Stimulated activated CD4-positive, alpha-beta T cell treated with anti-CD3 and anti-CD28 coated beads, Interleukin-2, amount 100 ng/mL, for 48 hours (primary cell): ENCODE measurements around the gene ST8SIA6.
A peak's percentile ranks its signal among the peaks of the same experiment; 100 is the strongest.
"Not testable (repeated sequence)": the region's sequence is repeated elsewhere in the genome, so short reads cannot be mapped to it uniquely, and the experiment has no call there.

Experiments
- DNase-seq, 2 donors: peaks; one replicate each; pipeline ENCODE4 v3.0.0-alpha.2; 2020

Gene ST8SIA6, protein sequence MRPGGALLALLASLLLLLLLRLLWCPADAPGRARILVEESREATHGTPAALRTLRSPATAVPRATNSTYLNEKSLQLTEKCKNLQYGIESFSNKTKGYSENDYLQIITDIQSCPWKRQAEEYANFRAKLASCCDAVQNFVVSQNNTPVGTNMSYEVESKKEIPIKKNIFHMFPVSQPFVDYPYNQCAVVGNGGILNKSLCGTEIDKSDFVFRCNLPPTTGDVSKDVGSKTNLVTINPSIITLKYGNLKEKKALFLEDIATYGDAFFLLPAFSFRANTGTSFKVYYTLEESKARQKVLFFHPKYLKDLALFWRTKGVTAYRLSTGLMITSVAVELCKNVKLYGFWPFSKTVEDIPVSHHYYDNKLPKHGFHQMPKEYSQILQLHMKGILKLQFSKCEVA

GRCh38 chr10:17454161-17455014 is at the start of gene ST8SIA6:
Gene ST8SIA6, minus strand, starts transcription at chr10:17454595. Its CDS starts 340 bp downstream, at chr10:17454255.
- peak; percentile 25 to 38 for DNase-seq

GRCh38 chr10:17503795-17504194 is 49.4 kb upstream of the ST8SIA6 start:
- DNase-seq, result no peak

- no peak for DNase-seq
Observed at GRCh38 chr10:17502814-17503213, 48.4 kb upstream of the ST8SIA6 start.

- DNase-seq, result not testable (repeated sequence)
Observed at GRCh38 chr10:17499014-17499413, 44.6 kb upstream of the ST8SIA6 start.

DNA sequence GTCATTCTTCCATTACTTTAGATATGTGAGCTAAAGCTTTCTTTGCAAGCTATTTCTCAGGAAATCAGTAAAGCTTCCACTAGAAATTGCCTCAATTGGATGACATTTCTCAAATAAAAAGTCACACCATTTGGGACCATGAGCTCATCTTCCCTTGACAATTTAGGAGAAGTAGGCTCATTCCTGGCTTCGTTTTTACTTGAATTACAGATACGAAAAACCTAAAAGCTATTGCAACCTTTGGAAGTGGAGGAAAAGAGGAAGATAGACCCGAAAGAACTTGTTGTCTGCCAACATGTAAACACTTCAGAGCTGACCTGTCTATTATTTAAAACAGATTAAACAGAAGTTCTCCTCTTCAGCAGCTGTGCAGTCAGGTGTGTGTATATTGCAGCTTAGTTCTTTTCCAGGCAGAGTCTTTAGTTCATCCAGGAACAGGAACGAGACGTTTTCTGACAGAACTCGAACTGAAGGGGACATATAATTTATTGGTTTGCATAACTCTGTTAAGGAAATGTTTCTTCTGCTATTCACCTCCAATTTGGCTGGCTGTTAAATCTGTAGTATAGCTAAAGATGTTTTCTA is 43.1 kb upstream of the ST8SIA6 start:
- no peak for DNase-seq

GRCh38 chr10:17494626-17495260 is 40.3 kb upstream of the ST8SIA6 start:
- DNase-seq, result no peak

DNA sequence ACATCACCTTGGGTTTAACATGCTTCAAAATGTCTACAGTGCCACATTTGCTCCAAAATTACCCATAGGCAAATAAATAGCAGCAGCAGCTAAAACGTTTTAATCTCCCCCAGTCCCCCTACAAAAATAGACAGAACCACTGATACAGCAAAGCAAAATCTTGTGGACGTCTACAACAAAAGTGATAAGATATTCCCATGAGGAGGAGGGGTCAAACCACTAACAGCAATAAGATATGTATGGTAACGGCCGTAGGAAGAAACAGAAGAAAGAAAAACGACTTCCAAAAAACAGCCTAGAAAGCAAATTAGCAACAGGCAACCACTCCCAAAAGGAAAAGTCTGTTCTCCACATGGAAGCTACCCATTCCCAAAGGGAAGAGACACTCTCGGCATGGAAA is 34.5 kb upstream of the ST8SIA6 start:
- DNase-seq, result no peak

DNA sequence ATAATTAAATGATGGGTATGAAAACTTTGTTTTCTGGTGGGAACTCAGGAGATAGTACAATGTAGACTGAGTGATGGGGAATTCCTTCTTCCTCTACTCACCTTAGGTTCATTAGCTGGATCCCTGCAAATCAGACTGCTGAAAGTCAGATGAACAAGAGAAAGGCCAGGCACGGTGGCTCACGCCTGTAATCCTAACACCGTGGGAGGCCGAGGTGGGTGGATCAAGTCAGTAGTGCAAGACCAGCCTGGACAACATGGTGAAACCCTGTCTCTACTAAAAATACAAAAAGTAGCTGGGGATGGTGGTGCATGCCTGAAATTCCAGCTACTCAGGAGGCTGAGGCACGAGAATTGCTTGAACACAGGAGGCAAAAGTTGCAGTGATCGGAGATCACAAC is 28.7 kb upstream of the ST8SIA6 start:
- no peak for DNase-seq

DNA sequence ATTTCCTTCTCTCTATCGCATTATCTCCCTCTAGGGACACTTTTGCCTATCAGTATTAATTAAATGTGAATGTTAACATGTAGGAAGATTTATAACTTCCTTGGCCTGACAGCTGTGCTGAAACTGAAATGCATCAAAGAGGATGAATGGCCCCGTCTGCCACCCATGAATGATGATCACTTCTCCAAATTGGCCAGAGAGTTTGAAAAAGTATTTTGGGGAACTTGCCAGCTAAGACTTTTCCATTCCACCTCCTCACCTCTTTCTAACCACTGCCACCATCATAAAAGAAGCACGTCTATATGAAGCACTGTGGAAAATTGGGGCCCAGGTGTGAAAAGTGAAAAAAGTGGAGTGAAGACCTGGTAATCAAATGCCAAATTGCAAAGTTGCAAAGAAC is 25.4 kb upstream of the ST8SIA6 start:
- DNase-seq, result no peak

- DNase-seq, result no peak
Observed at GRCh38 chr10:17479015-17479615, 24.7 kb upstream of the ST8SIA6 start.

DNA sequence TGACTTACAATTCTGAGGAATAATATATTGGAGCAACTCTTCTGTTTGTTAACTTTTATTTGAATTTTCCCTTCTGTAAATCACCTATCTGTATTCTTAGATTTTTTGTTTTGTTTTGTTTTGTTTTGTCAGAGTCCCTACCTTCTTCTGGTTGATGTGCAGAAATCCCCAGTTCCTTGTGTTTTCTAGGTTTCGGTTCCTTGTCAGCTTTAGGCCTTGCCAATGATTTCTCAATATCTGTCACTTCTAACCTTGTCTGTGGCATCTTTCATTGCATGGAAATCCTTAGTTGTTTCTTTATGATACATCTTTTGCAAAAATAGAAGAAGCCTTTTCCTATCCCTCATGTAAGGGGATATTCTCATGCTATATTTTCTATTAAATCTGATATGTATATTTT is 21.7 kb upstream of the ST8SIA6 start:
- DNase-seq, result no peak

DNA sequence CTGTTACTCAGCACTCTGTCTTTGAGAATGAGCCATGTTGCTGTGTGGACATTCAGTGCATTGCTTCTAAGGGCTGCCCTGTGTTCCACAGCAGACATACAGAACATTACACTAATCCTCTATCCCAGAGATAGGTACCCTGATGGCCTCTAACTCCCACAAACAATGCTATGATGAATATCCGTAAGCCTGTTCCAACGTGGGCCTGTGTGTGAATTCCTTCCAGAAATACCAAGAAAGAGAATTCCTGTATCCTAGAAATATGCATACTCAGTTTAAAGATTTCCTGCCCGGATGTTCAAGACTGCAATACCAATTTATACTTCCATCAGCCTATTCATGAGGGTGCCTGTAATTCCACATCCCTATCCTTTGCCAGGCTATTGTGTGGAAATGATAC is 21.3 kb upstream of the ST8SIA6 start:
- no peak for DNase-seq

DNA sequence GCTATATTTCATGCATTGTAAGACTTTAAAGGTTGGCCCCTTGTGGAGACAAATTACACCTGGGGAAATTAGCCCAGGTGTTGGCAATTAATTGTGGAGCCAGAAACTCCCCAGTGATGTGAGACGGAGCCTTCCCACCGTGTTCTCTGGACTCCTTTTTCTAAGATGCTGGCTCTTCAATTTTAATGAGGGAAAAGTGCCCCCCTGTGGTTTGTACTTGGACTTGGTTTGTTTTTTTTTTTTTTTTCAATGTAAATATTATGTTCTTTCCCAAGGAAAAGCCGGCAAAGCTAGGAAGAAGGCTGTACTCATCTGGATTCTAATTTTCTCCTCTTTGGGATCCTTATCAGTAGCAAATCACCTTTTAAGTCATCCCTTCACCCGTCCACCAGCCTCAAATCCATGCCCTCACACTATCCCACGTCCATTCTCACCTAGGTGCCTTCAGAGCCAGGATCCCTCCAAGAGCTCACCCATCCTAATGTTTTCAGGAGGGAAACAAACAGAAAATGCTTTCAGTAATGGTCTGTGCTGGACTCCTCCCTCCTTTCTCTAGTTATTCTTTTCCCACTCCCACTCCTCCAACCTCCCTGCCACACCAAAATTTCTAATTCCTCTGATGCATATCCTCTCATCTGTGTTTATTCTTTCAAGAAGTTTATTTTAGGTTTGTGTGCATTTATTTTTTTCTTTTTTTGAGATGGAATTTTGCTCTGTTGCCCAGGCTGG is 20.4 kb upstream of the ST8SIA6 start:
- DNase-seq, result no peak

DNA sequence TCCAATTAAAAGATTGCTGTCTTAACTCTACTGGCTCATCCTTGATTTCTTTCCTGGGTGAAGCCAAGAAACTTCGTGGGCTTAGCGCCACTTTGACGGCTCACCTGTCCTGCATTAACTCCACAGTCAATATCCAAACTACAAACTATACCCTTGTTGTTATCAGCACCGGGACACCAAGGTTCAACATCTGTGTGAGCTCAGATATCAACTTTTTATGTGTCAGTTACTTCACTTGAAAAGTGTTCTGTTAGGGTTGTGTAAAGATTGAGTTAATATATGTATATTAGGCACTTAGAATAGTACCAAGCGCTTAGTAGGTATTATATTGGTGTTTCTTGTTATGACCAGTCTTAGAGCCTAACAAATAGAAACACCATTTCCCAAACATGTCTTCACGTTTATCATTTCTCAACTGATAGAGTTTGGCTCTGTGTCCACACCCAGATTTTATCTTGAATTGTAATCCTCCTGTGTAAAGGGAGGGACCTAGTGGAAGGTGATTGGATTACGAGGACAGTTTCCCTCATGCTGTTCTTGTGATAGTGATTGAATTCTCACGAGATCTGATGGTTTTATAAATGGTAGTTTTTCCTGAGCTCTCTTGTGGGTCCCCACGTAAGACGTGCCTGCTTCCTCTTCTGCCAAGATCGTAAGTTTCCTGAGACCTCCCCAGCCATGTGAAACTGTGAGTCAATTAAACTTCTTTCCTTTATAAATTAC is 19.0 kb upstream of the ST8SIA6 start:
- DNase-seq, result no peak

- no peak for DNase-seq
Observed at GRCh38 chr10:17472481-17473227, 18.3 kb upstream of the ST8SIA6 start.

DNA sequence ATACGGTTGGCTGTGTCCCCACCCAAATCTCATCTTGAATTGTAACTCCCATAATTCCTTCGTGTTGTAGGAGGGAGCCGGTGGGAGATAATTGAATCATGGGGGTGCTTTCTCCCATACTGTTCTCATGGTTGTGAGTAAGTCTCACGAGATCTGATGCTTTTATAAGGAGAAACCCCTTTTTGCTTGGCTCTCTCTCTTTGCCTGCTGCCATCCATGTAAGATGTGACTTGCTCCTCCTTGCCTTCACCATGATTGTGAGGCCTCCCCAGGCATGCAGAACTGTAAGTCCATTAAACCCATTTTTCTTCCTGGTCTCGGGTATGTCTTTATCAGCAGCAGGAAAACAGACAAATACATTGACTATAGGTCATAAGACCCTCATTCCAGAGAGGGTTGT is 15.9 kb upstream of the ST8SIA6 start:
- DNase-seq, result no peak

GRCh38 chr10:17465328-17466125 is 11.1 kb upstream of the ST8SIA6 start:
- no peak for DNase-seq

GRCh38 chr10:17464545-17464944 is 10.2 kb upstream of the ST8SIA6 start:
- no peak for DNase-seq

DNA sequence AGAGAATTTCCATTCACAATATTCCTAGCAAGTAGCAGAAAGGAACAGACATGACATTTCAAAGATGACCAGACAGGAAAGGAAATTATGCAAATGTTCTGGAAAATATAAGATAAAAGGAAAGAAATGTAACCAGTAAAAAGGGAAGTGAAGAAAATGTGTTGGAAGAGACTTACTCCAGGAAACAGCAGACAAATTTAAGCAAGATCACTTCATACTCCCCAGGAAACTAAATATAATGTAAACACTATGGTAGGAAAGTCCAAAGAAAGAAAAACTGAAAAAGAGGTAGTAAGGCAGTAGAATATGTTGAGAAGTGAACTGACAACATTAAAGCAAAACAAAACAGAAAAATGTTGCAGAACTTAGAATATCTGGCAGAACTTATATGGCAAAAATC is 6.4 kb upstream of the ST8SIA6 start:
- DNase-seq, result no peak

GRCh38 chr10:17457083-17457482 is 2.7 kb upstream of the ST8SIA6 start:
- no peak for DNase-seq
